SU-DHL-6 (cell line): ENCODE data around the gene IQGAP3.

Source experiments
- CTCF ChIP-seq: fragments of 200-600 bp; sonication (generic); IDR thresholded peaks from one replicate; pipeline ENCODE4 v1.5.1; 2017; ENCODE audit warnings: antibody characterized with exemption, mild to moderate bottlenecking, low read length, moderate library complexity; ENCODE audit not compliant: insufficient read depth, poor library complexity, severe bottlenecking
- EZH2phosphoT487 ChIP-seq: fragments of 200-600 bp; sonication (generic), shearing (Covaris generic); conservative IDR thresholded peaks from 2 replicates; pipeline ENCODE4 v1.6.1; 2018; ENCODE audit warnings: mild to moderate bottlenecking, antibody characterized with exemption, low read length, moderate library complexity, mixed read lengths

- no peak for TF ChIP-seq EZH2phosphoT487
- no peak for TF ChIP-seq CTCF
Measured at GRCh38 chr1:156525071-156525501, 47.3 kb downstream of the IQGAP3 start.
